GM08714 (cell line): Measurements from ENCODE around the gene ZNF423.
"Not testable (repeated sequence)": the region's sequence is repeated elsewhere in the genome, so short reads cannot be mapped to it uniquely, and the experiment has no call there.

Experiments used
- H3K4me3 ChIP-seq: fragments of 200-500 bp; sonication (Bioruptor generic); 2 replicates; pipeline ENCODE4 v1.5.1; 2014; ENCODE audit warnings: mild to moderate bottlenecking, low read length, inconsistent platforms
- ZNF274 ChIP-seq: IDR thresholded peaks from 2 replicates; pipeline ENCODE4 v1.6.1; 2012; ENCODE audit warnings: mild to moderate bottlenecking, low read depth, low read length

The ZNF423 gene

DNA sequence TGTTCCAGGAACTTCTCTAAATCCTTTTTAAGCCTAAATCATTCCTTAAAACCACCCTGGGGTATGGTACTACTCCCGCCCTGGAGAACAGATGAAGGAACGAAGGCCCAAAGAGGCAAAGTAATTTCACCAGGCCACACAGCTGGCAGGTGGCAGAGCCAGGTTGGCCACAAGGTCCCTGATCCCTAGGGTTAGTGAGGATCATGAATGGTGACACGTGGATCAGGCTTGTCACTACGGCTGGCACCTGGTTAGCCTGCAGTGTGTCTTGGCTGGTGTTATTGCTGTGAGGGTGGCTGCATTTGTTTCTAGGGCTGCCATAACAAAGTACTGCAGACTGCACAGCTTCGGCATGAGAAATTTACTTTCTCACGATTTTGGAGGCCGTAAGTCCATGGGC is 26.0 kb upstream of the ZNF423 start:
- no peak for TF ChIP-seq ZNF274
- H3K4me3 ChIP-seq, result no peak overlapping the region

DNA sequence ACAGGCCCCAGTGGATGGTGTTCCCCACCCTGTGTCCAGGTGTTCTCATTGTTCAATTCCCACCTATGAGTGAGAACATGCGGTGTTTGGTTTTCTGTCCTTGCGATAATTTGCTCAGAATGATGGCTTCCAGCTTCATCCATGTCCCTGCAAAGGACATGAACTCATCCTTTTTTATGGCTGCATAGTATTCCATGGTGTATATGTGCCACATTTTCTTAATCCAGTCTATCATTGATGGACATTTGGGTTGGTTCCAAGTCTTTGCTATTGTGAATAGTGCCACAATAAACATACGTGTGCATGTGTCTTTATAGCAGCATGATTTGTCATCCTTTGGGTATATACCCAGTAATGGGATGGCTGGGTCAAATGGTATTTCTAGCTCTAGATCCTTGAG is 22.6 kb upstream of the ZNF423 start:
- H3K4me3 ChIP-seq, result not testable (repeated sequence)

DNA sequence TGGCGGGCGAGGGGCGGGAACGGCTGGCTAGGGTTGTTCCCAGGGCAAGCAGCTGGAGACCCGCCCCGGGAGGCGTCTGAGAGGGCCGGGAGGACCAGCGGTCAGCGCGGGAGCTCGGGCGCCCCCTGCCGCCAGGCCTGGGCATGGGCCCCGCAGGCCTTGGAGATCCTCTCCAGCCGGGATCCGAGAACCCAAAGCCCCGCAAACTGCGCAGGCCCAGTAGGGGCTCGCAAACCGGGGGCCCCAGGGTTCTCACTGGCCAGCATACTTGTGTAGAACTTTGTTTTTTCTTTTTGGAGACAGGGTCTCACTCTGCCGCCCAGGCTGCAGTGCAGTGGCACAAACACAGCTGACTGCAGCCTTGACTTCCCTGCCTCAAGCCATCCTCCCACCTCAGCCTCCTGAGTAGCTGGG is 20.8 kb upstream of the ZNF423 start:
- TF ChIP-seq ZNF274, result no peak

DNA sequence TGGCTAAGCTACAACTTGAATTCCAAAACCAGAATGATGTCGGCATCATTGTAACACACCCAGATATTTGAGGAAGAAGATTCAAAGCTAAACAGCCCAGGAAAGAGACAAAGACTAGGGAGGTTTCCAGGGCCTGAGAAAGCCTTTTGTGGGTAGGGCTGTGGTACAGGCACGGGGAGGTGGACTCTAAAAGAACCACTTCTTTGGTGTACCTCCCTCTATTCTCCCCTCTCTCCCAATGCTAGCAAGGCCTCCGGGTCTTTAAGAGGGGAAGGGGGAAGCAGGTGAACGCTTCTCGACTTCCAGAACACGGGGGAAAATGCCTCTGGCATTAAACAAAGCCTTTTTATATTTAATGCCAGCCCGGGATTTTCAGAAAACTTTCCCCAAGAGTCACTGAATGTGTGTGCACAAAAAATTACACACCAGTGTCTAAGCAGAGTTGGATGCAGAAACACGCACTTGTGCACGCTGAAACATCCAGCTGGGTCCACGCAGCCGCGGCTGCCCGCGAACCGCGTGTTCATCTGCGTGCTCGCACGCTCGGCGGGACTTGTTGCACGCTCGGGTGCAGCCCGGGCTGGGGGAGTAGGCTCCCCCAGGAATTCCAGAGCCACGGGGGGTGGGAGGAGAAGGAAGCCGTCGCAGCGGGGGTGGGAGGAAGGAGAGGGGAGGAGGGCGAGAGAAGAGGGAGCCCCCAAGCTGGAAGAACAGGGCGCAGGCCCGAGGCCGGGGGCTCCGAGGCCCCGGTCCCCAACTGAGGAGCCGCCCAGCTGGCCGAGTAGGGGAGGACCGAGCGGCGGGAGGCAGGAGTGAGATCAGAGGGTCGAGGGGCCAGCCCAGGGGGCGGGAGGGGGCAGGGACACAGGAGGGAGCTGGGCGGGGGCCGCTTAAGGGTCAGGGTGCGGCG is 20.1 kb upstream of the ZNF423 start:
- H3K4me3 ChIP-seq, result no peak overlapping the region
- no peak for TF ChIP-seq ZNF274

More for the DNA sequence above, 20.8 kb upstream of the ZNF423 start:
- no peak overlapping the region for H3K4me3 ChIP-seq

DNA sequence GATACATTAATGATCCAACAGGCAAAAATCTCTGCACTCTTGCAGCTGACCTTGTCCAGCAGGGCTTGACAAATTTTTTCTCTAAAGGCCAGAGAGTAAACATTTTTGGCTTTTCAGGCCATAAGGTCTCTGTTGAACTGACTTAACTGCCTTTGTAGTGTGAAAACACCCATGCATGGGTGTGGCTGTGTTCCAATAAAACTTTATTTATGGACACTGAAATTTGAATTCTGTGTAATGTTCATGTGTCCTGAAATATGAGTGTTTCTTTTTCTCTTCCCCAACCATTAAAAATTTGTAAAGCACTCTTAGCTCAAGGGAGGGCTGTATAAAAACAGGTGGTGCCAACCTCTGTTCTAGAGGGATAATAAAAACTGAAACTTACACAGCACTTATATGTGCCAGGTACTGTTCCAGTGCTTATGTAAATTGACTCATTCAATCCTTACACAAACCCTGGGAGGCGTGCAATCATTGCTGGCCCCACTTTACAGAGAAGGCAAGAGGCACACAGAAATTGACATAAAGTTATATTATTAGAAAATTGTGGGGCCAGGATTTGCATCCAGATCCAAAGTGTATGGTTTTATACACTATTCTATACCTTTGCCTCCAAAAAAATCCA is 18.8 kb upstream of the ZNF423 start:
- TF ChIP-seq ZNF274, result no peak
- H3K4me3 ChIP-seq, result no peak overlapping the region

DNA sequence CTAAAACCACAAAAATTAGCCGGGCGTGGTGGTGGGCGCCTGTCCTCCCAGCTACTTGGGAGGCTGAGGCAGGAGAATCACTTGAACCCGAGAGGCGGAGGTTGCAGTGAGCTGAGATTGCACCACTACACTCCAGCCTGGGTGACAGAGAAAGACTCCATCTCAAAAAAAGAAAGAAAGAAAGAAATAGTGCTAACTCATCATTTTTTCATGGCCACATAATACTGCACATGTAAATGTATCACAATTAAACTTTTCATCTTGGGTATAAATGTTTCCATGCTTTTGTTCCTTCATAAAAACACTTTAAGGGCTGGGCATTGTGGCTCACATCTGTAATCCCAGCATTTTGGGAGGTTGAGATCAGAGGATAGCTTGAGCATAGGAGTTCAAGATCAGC is 15.9 kb upstream of the ZNF423 start:
- not testable (repeated sequence) for H3K4me3 ChIP-seq

DNA sequence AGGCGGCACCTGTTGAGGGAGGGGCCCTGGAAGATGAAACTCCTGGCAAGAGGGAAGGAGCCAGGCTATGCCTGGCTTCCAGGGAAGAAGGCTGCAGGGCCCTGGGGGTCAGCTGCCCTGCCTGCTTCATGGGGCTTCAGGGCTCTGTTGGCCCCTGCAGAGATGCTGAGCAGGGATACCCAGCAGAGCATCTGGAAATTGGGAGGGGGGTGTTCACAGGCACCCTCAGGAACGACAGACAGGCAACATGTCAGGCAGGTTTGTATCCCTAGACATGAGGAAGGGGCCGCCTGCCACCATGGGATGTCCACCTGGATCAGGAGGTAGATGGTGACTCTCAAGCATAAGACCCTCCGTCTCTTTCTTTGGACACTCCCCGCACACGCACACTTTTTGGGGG is 13.8 kb upstream of the ZNF423 start:
- no peak overlapping the region for H3K4me3 ChIP-seq
- TF ChIP-seq ZNF274, result no peak

DNA sequence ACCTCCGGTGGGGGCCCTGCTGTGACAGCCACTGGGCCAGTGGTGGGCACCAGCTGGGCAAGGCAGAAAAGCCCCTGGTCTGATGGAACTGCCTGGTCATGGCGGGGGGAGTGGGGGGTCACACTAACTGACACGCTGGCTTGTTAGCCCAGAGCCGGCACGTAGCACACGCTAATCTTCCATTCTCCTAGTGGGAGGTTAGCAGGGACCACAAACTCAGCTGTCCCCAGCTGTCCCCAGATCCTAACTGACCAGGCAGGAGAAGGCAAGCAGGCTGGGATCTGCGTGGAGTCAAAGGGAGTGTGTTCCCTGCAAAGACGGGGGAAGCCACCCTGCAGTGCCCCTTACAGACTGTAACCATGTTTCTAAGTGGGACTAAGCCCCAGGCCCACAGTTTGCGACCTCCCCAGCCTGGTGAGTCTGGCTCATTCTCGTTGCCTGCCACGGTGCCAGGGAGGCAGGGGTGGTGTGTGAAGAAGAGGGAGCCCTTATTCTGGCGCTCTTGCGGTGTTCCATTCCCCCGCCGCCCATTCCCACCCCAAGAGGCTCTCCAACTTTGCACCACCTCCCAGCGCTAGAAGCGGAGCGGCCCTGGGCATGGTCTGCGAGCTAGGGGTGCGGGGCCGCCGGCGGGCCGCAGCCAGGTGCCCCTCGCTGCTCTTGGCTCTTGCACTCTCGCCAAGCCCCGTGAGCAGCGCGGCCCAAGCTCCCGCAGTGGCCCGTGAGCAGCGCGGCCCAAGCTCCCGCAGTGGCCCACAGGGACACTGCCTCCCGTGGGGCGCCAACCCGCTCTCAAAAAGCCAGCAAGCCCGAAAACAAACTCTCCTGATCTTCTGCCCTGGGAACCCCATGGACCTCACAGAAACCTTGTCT is 12.1 kb upstream of the ZNF423 start:
- TF ChIP-seq ZNF274, result no peak

DNA sequence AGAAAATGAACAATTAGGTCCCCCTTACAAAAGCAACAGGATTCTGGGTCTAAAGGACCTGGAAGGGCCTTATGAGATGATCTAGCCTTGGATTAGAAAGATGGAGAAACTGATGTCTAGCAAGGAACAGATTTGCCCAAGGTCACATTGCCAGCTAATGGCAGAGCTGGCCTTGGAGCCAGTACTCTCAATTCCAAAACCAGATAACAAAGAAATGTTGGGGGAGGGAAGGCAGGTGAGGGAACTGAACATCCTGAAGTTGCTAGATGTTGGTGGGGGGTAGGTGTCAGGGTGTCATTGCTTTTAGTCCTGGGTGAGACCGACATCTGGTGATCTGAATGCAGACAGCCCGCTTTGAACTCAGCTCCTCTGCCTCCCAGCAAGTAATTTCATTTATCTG is 11.3 kb upstream of the ZNF423 start:
- H3K4me3 ChIP-seq, result no peak overlapping the region
- TF ChIP-seq ZNF274, result no peak

More for the DNA sequence above, 12.1 kb upstream of the ZNF423 start:
- H3K4me3 ChIP-seq, result no peak overlapping the region

DNA sequence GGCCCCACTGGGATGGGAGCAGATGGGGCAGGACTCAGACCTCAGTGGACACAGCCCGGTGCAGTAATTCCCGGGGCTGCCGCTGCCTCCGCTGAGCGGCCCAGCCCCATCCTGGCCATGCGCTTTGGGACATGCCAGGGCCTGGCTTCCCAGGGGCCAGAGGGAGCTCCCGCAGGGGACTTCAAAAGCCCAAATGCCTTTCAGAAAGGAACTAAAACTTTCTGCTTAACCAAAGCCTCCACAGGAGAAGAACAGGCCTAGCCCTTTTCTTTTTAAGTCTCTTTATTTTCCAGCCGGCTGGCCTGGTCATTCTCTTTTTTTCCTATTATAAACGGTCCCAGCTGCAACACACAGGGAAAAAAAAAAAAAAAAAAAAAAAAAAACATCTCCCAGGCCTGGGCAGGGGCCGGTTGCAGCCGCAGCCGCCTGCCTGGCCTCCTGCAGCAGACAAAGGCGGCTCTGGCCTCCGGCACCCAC is 10.7 kb upstream of the ZNF423 start:
- TF ChIP-seq ZNF274, result no peak
- no peak overlapping the region for H3K4me3 ChIP-seq

DNA sequence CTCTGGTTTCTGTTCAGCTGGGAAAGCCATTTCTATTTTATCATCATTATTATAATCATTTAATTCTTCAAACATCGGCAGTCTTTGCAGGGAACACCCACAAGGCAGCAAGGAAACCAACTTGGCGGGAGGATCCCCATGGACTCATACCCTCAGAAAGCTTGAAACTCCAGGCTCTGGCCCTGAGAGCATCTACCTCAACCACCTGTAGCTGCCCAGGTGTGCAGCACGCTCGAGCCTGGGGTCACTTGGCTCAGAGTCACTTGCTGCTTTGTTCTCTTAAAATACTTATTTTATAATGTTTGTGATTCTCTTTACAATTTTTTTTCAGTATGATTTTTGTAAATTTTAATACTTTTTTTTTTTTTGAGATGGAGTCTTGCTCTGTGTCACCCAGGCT is 6.8 kb upstream of the ZNF423 start:
- no peak overlapping the region for H3K4me3 ChIP-seq
- no peak for TF ChIP-seq ZNF274

DNA sequence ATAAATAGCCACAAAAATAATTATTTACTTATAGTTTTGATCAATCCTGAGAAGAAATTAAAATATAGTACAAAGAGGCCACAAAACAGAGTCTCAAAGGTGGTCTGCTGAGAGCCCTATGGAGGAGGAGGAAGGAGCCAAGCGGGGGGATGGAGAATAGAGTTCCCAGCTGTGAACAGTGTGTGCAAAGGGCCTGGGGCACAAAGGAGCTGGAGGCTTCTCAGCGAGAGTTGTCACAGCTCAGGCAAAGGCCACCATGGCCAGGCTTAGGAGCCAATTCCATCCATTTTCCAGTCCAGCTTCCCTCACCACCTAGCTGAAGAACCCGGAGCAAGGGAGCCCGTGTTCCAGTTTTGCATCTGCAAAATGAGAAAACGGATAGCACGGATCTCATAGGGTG is 5.4 kb upstream of the ZNF423 start:
- no peak for TF ChIP-seq ZNF274
- no peak overlapping the region for H3K4me3 ChIP-seq

DNA sequence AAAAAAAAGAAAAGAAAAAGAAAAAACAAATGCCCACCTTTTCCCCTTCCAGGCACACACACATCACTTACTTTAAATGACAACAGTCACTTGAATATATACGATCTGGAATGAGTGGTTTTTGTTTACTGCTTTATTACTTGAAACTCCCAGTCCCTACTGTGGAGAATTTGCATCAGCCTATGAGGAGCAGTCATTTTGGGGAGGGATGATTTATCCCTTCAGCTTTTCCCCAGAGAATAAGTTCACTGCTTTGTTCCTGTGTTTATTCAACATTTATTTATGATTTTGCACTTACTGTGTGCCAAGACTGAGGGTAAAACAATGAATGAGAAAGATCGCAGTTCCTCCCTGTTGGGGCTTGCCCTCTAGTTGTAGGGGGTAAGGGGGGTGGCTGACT is 4.7 kb upstream of the ZNF423 start:
- no peak for TF ChIP-seq ZNF274
- H3K4me3 ChIP-seq, result no peak overlapping the region

DNA sequence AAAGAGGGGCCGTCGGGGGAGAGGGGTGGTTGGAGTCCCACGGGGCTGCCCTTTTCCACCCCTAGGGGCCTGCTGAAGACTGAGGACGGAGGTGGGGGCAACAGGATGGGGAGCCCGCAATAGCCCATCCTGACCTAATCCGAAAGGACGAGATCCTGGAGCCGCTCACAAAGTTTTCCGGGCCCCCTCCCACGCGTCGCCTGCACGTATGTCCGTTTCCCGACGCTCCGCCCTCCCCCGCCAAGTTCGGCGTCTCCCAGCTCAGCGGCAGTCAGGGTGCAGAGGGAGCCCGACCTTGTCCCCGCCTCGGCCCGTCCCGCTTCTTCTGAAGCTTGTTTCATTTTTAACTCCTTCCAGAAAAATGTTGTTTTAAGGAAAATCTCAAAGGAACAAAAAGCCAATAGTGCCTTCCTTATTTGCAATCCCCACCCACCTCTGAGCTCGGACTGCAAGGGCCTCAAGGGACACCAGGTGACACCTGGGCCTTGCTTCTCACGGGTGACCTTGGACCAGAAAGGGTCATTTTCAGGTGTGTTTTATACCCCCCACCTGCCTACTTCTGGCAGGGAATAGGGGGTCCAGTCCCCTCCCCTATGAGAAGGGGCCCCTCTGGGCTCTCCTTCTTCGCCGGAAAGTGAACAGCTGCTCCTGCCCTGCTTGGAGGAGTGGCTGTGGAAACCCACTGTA is 3.4 kb upstream of the ZNF423 start:
- no peak overlapping the region; the same call in 1 of the 2 replicates for H3K4me3 ChIP-seq

More for the DNA sequence above, 3.4 kb upstream of the ZNF423 start:
- TF ChIP-seq ZNF274, result no peak
